Measurements from ENCODE around the gene KCNS1. TPM values are rescaled to one million over a fixed set of nuclear protein-coding genes. Genes with fewer than 3 reads are reported as not detected.

KCNS1 gene
- total and polyA plus RNA-seq, 8 donors: 0.30 TPM; not detected in 7

DNA sequence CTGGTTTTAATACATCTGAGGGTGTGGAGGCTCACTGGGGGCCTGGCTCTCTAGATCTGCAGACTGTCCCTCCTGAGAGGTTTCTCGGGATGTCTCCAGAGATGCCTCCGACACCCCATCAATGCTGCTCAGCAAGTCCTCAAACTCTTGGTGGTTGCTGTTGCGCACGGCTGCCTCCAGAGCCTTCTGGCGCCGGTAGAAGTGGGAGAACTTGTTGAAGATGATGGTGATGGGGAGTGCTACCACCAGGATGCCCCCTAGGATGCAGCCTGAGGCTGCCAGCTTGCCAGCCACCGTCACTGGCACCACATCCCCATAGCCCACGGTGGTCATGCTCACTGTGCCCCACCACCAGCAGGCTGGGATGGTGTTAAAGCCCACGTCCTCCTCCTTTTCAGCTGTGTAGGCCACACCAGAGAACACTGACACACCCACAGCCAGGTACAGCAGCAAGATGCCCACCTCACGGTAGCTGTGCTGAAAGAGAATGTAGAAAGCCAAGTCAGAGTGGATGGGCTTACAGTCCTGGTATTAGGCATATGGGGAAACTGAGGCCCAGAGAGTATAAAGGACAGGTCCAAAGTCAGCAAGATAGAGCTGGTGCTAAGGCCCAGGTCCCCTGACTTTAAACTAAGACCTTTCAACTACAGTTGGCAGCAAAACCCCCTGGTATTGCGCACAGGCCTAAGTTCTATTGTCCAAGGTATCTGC is 5.9 kb downstream of the KCNS1 start:
- Histone ChIP-seq H3K4me3 (no peak overlapping the region), H3K4me1 (peaks cover 8 to 20% (median 13%) of the 10 kb centered on the region in 4 donors), H3K27ac (no peak overlapping the region), H3K36me3 (no peaks in the 10 kb centered on the region), H3K9me3 (no peaks in the 10 kb centered on the region), H3K27me3 (peaks cover 21 to 49% (median 37%) of the 10 kb centered on the region in 3 donors)
- intact Hi-C loops (cut with DNase I; ENCODE audit: low total_unique reads): no loop called here
- TF ChIP-seq EP300 (IDR thresholded peaks at IDR 0.05) (no peak), POLR2AphosphoS5 (IDR thresholded peaks at IDR 0.05) (no peak), POLR2A (IDR thresholded peaks at IDR 0.05) (no peak)
- TF ChIP-seq, protein P1, sequence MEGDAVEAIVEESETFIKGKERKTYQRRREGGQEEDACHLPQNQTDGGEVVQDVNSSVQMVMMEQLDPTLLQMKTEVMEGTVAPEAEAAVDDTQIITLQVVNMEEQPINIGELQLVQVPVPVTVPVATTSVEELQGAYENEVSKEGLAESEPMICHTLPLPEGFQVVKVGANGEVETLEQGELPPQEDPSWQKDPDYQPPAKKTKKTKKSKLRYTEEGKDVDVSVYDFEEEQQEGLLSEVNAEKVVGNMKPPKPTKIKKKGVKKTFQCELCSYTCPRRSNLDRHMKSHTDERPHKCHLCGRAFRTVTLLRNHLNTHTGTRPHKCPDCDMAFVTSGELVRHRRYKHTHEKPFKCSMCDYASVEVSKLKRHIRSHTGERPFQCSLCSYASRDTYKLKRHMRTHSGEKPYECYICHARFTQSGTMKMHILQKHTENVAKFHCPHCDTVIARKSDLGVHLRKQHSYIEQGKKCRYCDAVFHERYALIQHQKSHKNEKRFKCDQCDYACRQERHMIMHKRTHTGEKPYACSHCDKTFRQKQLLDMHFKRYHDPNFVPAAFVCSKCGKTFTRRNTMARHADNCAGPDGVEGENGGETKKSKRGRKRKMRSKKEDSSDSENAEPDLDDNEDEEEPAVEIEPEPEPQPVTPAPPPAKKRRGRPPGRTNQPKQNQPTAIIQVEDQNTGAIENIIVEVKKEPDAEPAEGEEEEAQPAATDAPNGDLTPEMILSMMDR (IDR thresholded peaks at IDR 0.05): no peak
- no peak for DNase-seq
- 88 to 92% (median 91%) methylated on average over 7 to 11 of the region's 11 CpGs for WGBS, 5 donors

- DNase-seq: no peak
- H3K27ac ChIP-seq: no peak overlapping the region
- TF ChIP-seq EP300 (IDR thresholded peaks at IDR 0.05) (no peak), POLR2AphosphoS5 (IDR thresholded peaks at IDR 0.05) (no peak), POLR2A (IDR thresholded peaks at IDR 0.05) (no peak)
- TF ChIP-seq, protein P1 (IDR thresholded peaks at IDR 0.05): no peak
- peaks cover 21 to 40% (median 32%) of the 10 kb centered on the region in 3 donors for H3K27me3 ChIP-seq
- no peaks in the 10 kb centered on the region for H3K36me3 ChIP-seq
- 83 to 97% (median 86%) methylated on average over 2 of the region's 2 CpGs for WGBS, 5 donors
- intact Hi-C loops (cut with DNase I; ENCODE audit: low total_unique reads): no loop called here
- H3K4me1 ChIP-seq: peaks cover 8 to 20% (median 13%) of the 10 kb centered on the region in 4 donors
- no peak overlapping the region for H3K4me3 ChIP-seq
- H3K9me3 ChIP-seq: no peaks in the 10 kb centered on the region
Measured at GRCh38 chr20:45094201-45094600, 6.7 kb downstream of the KCNS1 start.

DNA sequence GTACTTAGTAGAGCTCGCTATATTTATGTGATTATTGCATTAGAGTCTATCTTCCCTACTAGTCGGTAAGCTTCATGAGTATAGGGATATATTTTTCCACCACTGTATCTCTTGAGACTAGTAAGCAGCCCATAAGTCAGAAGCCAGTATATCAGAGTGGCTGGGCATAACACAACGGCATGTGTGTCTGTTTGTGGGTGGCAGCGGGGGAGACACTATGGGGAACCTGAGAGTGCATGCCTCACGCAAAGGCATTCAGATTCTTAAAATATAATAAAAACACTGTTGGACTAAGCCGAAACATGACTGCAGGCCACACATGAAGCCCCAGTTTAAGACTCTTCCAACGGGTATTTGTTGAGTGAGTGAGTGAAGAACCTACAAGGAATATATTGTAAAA is 8.0 kb downstream of the KCNS1 start:
- no peaks in the 10 kb centered on the region for H3K9me3 ChIP-seq
- no peaks in the 10 kb centered on the region for H3K36me3 ChIP-seq
- TF ChIP-seq POLR2A (IDR thresholded peaks at IDR 0.05) (no peak), POLR2AphosphoS5 (IDR thresholded peaks at IDR 0.05) (no peak), EP300 (IDR thresholded peaks at IDR 0.05) (no peak)
- TF ChIP-seq, protein P1 (IDR thresholded peaks at IDR 0.05): no peak
- 87 to 95% (median 92%) methylated on average over 7 of the region's 7 CpGs for WGBS, 5 donors
- no peak overlapping the region for H3K27ac ChIP-seq
- peaks cover 3 to 12% (median 6%) of the 10 kb centered on the region in 4 donors for H3K4me1 ChIP-seq
- peaks cover 13 to 27% (median 19%) of the 10 kb centered on the region in 3 donors for H3K27me3 ChIP-seq
- intact Hi-C loops (cut with DNase I; ENCODE audit: low total_unique reads): no loop called here
- DNase-seq: no peak
- no peak overlapping the region for H3K4me3 ChIP-seq

- 68 to 93% (median 85%) methylated on average over 3 of the region's 3 CpGs for WGBS, 5 donors
- H3K9me3 ChIP-seq: no peaks in the 10 kb centered on the region
- TF ChIP-seq POLR2AphosphoS5 (IDR thresholded peaks at IDR 0.05) (no peak), EP300 (IDR thresholded peaks at IDR 0.05) (no peak), POLR2A (IDR thresholded peaks at IDR 0.05) (no peak)
- TF ChIP-seq, protein P1 (IDR thresholded peaks at IDR 0.05): no peak
- H3K4me3 ChIP-seq: no peak overlapping the region
- peaks cover 1 to 12% (median 5%) of the 10 kb centered on the region in 3 donors for H3K27me3 ChIP-seq
- no peak overlapping the region for H3K27ac ChIP-seq
- peaks cover 0 to under 1% (median under 1%) of the 10 kb centered on the region in 4 donors for H3K36me3 ChIP-seq
- intact Hi-C loops (cut with DNase I; ENCODE audit: low total_unique reads): no loop called here
- DNase-seq: no peak
- H3K4me1 ChIP-seq: peaks cover 0 to 6% (median 2%) of the 10 kb centered on the region in 4 donors
Measured at GRCh38 chr20:45091366-45091765, 9.6 kb downstream of the KCNS1 start.

Measured in stomach (tissue), 9 donors.